Brain microvascular endothelial cell (primary cell): ENCODE data around the gene INSYN2B.

Experiments used
- DNase-seq: peaks from one replicate; pipeline ENCODE4 v3.0.0-alpha.2; 2020
- H3K27ac ChIP-seq: fragments of 250-450 bp; sonication (Bioruptor Pico); 2 replicates; pipeline ENCODE4 v1.5.1; 2020; ENCODE audit warnings: mild to moderate bottlenecking, moderate library complexity
- H3K27me3 ChIP-seq: fragments of 250-450 bp; sonication (Bioruptor Pico); replicated peaks from 2 replicates; pipeline ENCODE4 v1.5.1; 2020; ENCODE audit warnings: mild to moderate bottlenecking
- H3K36me3 ChIP-seq: fragments of 250-450 bp; sonication (Bioruptor Pico); replicated peaks from 2 replicates; pipeline ENCODE4 v1.5.1; 2020; ENCODE audit warnings: mild to moderate bottlenecking
- H3K4me3 ChIP-seq: 2 replicates; pipeline ENCODE4 v1.5.1; 2011; ENCODE audit warnings: low read depth, mild to moderate bottlenecking, control low read depth, low read length, moderate library complexity
- in situ Hi-C: cut with HindIII; loops from 2 replicates; pipeline ENCODE4 v1.10.0; 2017; ENCODE audit warnings: low sequenced_read_pairs, low pct_ligation_motif_present
- TF ChIP-seq, protein P1 (sequence below): IDR thresholded peaks from 2 replicates; pipeline ENCODE4 v1.5.1; 2011; ENCODE audit warnings: low read depth, mild to moderate bottlenecking, moderate library complexity, low read length, control low read depth, inconsistent platforms; ENCODE audit errors: missing control alignments

INSYN2B gene

DNA sequence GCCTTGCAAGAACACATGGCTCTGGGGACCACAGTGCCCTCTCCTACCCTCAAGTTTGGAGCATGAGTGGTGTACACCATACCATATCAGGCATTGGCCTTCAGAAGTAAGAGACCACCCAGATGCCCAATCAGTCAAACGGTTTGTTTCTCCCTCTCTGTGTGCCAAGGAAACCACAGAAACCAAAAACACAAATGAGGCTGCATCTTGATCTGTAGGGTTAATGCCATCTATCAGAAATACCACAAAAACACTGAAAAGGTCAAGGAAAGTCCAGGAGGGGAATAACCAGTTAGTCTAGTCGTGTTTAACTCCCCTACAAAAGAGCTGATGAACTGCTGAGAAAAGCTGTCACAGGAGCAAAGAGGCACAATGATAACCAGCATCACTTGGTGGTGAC is 78.4 kb downstream of the INSYN2B start:
- DNase-seq: no peak
- no peak overlapping the region for H3K27ac ChIP-seq
- no peaks in the 10 kb centered on the region for H3K36me3 ChIP-seq
- in situ Hi-C loops: no loop called here
- H3K27me3 ChIP-seq: no peaks in the 10 kb centered on the region
- TF ChIP-seq, protein P1, sequence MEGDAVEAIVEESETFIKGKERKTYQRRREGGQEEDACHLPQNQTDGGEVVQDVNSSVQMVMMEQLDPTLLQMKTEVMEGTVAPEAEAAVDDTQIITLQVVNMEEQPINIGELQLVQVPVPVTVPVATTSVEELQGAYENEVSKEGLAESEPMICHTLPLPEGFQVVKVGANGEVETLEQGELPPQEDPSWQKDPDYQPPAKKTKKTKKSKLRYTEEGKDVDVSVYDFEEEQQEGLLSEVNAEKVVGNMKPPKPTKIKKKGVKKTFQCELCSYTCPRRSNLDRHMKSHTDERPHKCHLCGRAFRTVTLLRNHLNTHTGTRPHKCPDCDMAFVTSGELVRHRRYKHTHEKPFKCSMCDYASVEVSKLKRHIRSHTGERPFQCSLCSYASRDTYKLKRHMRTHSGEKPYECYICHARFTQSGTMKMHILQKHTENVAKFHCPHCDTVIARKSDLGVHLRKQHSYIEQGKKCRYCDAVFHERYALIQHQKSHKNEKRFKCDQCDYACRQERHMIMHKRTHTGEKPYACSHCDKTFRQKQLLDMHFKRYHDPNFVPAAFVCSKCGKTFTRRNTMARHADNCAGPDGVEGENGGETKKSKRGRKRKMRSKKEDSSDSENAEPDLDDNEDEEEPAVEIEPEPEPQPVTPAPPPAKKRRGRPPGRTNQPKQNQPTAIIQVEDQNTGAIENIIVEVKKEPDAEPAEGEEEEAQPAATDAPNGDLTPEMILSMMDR: no peak
- no peak overlapping the region for H3K4me3 ChIP-seq

DNA sequence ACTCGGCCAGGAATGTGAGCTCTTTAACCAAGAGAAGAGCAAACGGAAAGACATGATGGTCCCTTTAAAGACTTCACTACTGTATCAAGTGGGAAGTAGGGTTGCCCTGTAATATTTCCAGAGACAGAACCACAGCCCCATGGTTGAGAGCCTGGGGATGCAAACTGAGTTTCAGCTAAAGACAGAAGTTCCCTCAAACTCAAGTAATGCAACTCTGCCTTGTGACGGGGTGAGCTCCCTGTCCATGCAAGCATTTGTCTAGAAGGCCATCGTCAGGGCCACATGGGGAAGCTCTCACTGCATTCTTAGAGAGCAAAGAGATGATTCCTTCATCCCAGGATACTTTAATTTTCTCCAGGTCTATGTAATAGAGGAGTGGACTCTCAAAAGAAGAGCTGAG is 82.8 kb downstream of the INSYN2B start:
- H3K36me3 ChIP-seq: no peaks in the 10 kb centered on the region
- H3K4me3 ChIP-seq: no peak overlapping the region
- TF ChIP-seq, protein P1: no peak
- no peak for DNase-seq
- in situ Hi-C loops: no loop called here
- no peaks in the 10 kb centered on the region for H3K27me3 ChIP-seq
- no peak overlapping the region for H3K27ac ChIP-seq

DNA sequence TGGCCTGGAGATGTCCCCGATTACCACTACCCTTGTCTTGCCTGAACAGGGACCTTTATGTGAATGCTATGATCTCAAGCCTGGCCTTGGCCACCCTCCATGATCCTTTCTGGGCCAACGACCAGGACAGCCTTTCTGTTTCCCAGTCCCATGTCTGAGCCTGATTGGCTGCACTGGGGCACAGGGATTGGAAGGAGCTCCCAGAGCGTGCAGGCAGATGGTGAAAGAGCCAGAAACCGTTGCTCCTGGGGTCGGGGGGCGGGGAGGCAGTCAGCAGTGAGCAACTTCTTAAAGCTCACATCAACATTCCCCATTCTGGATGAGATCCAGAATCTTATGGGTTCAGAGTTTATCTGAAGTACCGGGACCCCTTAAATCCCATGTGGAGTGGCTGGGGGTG is 84.4 kb downstream of the INSYN2B start:
- Histone ChIP-seq H3K4me3 (no peak overlapping the region), H3K36me3 (no peaks in the 10 kb centered on the region), H3K27ac (no peak overlapping the region), H3K27me3 (no peaks in the 10 kb centered on the region)
- no peak for DNase-seq
- TF ChIP-seq, protein P1: no peak
- in situ Hi-C loops: no loop called here

DNA sequence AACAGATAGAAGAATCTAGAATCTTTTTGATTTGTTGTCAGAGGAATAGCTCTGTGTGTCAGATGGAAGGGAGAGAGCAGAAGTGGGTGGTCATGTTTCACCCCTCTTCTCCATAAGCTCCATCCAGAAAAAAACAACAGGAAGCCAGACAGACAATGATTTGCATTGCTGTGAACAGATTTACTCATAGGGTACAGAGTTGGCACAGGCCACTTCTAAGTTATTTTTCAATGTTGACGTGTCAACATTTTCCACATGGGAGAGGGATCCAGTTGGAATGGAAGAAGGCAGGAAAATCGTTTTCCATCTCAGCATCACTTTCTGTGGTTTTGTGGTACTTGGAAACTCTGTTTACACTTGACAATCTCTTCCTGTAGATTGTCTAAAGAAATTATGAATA is 86.7 kb downstream of the INSYN2B start:
- TF ChIP-seq, protein P1: no peak
- in situ Hi-C loops: no loop called here
- no peak for DNase-seq
- Histone ChIP-seq H3K27ac (no peak overlapping the region), H3K4me3 (no peak overlapping the region), H3K27me3 (no peaks in the 10 kb centered on the region), H3K36me3 (no peaks in the 10 kb centered on the region)

DNA sequence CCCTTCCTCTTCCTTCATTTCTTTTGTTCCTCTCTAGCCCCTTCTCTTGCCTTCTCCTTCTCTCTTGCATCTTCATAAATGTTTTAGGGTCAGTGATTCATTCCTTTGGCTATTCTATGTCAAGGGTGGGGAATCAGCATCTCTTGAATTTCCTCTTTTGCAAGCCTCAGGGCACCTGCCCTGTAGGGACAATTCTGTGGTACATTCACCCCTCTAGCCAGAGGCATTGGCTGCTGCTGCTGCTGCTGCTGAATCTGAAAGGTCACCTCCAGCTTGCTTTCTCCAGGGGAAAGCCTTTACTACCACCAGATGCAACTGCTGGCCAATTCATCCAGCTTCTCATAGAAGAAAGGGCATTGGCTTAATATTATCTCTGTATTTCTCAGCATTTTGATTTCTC is 87.3 kb downstream of the INSYN2B start:
- DNase-seq: no peak

DNA sequence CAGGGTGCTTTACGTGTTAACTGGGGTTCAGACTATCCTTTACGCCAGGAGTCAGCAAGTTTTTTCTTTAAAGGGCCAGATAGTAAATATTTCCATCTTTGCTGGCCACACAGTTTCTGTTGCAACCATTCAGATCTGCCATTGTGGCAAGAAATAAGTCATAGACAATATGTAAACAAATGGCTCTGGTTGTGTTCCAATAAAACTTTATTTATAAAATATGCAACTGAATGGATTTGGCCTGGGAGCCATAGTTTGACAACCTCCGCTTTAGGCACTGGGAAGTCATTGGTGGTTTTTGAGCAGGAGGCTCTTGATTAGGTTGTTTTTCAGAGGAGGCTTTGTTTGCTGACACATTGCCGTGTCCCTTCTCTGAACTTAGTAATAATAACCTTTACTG is 90.7 kb downstream of the INSYN2B start:
- DNase-seq: no peak
- TF ChIP-seq, protein P1: no peak
- no peak overlapping the region for H3K27ac ChIP-seq
- H3K27me3 ChIP-seq: no peaks in the 10 kb centered on the region
- in situ Hi-C loops: no loop called here
- H3K36me3 ChIP-seq: no peaks in the 10 kb centered on the region
- no peak overlapping the region for H3K4me3 ChIP-seq

More for the DNA sequence above, 87.3 kb downstream of the INSYN2B start:
- in situ Hi-C loops: no loop called here
- Histone ChIP-seq H3K4me3 (no peak overlapping the region), H3K27me3 (no peaks in the 10 kb centered on the region), H3K36me3 (no peaks in the 10 kb centered on the region), H3K27ac (no peak overlapping the region)
- TF ChIP-seq, protein P1: no peak
